Measurements from ENCODE around the gene STAT6. TPM values are rescaled to one million over a fixed set of nuclear protein-coding genes. Genes with fewer than 3 reads are reported as not detected.

The STAT6 gene
- polyA plus RNA-seq, 1 donor from 2014 or later: 130 TPM

DNA sequence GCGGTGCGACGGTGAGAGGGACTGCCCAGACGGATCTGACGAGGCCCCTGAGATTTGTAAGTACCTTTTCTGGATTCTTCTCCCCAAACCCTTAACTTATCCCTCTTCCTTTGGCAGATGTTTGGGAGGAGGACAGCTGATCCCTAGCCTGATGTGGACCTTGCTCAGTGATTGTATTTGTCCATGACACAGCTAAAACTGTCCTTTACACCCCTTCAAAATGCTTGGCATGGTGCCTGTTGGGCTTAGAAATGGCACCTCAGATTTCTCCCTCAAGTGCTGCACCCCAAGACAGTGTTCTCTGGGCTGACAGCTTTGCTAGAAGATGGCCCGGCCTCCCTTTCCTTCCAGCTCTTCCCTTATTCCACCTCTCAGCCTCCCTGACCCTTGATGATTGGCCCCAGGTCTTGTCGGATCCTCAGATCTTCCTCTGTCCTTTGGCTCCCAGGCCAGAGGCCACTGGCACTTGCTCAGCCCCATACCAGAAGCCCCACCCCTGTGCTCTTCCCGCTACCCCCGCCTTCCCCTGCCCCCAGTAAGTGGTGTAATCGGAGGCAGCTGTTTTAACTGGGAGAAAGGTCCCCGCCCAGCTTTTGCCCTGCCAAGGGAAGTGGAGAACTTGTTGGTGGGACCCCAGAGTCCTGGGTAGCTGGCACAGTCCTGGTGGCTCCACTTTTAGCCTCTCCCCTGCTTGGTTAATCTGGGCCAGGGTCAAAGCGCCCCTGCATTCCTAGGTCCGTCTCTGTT, 27.5 kb upstream of the STAT6 start:
- no peak overlapping the region for H3K4me3 Mint-ChIP-seq
- H3K4me1 Mint-ChIP-seq: no peaks in the 10 kb centered on the region
- no peaks in the 10 kb centered on the region for H3K9me3 Mint-ChIP-seq
- H3K27me3 Mint-ChIP-seq: no peaks in the 10 kb centered on the region
- no peaks in the 10 kb centered on the region for H3K36me3 Mint-ChIP-seq
- H3K27ac Mint-ChIP-seq: no peak overlapping the region

DNA sequence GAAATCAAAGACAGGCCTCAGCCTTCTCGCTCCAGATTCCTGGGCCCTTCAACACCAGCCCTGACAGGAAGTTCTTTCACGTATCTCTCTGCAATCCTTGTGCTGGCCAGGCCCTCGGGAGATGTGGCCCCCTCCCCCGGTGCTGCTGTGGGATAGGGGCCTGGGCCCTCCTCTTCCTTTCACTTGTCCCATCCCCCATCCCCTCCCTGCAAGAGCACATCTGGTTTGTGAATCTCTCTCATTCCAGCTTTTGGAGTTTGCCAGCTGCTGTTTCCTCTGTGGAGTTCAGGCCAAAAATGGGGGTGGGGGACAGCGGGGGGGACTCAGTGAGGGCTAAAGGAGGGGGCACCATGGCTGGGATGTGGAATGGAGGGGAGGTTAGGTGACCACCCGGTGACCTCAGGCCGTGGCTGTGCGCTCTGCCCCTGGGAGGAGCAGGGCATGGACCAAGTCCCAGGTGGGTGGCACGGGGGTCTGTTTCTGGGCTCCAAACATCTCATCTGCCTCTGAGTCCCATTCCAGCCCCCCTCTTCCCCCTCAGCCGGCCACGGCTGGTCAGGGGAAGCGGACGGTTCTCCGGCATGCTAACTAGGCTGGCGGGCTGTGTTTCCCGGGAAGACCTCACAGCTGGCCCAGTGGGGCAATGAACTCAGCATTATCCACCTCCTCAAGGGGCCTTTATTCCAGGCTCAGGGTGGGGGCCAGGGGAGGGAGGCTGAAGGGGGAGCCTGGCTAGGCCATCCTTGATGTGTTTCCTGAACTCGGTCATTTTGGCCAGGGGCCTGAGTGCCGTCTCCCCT, 24.6 kb upstream of the STAT6 start:
- Mint-ChIP-seq H3K9me3 (no peaks in the 10 kb centered on the region), H3K4me1 (no peaks in the 10 kb centered on the region), H3K27ac (peak overlapping the region in 1 of 3 donors; percentile 53), H3K36me3 (no peaks in the 10 kb centered on the region), H3K27me3 (no peaks in the 10 kb centered on the region), H3K4me3 (no peak overlapping the region)

DNA sequence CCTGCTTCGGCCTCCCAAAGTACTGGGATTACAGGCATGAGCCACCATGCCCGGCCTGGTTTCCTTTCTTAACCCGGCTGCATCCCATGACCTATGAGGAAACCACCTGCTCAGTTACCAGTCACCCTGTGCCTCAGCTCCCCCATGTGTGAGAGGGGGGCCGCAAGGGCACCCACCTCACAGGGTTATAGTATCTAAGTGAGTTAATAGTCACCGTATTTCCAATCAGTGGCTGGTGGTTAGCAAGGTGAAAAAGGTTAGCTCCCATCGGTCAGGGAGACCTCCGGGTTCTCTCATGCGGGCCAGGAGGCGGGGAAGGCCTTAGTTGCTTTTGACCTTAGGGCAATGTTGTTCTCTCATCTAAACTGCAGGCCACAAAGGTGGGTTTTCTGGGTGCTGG, 23.8 kb upstream of the STAT6 start:
- no peaks in the 10 kb centered on the region for H3K27me3 Mint-ChIP-seq
- H3K9me3 Mint-ChIP-seq: no peaks in the 10 kb centered on the region
- H3K36me3 Mint-ChIP-seq: no peaks in the 10 kb centered on the region
- no peak overlapping the region for H3K27ac Mint-ChIP-seq
- H3K4me3 Mint-ChIP-seq: no peak overlapping the region
- peaks cover 0 to under 1% (median 0%) of the 10 kb centered on the region in 3 donors for H3K4me1 Mint-ChIP-seq

DNA sequence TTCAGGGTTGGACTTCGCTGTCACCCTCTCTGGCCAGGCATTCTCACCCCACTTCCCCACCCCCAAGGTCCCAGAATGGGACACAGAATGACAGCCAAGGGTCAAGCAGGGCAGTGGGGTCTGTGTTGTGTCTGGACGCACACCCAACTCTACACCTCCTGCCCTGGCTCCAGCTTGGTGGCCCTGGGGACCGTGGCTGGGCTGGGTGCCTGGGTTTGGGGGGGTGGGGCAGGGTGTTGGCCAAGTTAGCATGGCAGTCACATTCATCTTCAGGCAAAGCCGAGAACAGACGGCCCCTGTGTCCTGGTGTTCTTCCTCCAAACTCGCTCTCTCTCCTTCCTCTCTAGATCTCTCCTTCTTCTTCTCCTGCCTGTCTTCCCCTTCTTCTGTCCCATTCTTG, 22.8 kb upstream of the STAT6 start:
- no peaks in the 10 kb centered on the region for H3K36me3 Mint-ChIP-seq

DNA sequence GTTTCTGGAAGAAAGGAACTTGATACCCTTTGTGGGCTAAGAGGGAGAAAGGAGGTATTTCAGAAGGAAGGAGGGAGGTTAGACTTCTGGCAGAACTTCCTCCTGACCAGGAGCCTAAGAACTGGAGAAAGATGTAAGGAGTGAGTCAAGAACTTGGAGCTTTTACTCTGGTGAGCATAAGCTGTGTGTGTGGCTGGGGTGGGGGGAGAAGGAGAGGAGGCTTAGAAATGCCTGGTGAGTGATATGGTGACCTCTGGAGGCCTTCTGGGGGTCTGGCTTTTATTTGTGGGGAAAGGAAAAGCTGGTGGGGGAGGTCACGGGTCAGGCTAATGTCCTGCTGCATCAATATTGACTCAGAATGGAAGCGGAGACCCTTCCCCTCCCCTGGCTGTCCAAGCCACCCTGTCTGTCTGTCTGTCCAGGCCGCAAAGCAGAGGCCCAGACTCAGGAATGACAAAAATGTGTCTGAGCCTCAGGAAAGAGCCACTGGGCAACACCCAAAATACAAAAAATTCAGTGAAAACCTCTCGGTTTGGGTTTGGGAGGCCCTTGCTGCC, 21.9 kb upstream of the STAT6 start:
- Mint-ChIP-seq H3K27me3 (peaks cover 3% of the 10 kb centered on the region), H3K27ac (no peak overlapping the region), H3K36me3 (no peaks in the 10 kb centered on the region), H3K4me1 (peaks cover 0 to 6% (median 0%) of the 10 kb centered on the region in 3 donors), H3K4me3 (no peak overlapping the region), H3K9me3 (no peaks in the 10 kb centered on the region)

More for the DNA sequence above, 22.8 kb upstream of the STAT6 start:
- Mint-ChIP-seq H3K4me1 (peaks cover 0 to 6% (median 0%) of the 10 kb centered on the region in 3 donors), H3K9me3 (no peaks in the 10 kb centered on the region), H3K27ac (no peak overlapping the region), H3K4me3 (no peak overlapping the region), H3K27me3 (peaks cover 3% of the 10 kb centered on the region)

DNA sequence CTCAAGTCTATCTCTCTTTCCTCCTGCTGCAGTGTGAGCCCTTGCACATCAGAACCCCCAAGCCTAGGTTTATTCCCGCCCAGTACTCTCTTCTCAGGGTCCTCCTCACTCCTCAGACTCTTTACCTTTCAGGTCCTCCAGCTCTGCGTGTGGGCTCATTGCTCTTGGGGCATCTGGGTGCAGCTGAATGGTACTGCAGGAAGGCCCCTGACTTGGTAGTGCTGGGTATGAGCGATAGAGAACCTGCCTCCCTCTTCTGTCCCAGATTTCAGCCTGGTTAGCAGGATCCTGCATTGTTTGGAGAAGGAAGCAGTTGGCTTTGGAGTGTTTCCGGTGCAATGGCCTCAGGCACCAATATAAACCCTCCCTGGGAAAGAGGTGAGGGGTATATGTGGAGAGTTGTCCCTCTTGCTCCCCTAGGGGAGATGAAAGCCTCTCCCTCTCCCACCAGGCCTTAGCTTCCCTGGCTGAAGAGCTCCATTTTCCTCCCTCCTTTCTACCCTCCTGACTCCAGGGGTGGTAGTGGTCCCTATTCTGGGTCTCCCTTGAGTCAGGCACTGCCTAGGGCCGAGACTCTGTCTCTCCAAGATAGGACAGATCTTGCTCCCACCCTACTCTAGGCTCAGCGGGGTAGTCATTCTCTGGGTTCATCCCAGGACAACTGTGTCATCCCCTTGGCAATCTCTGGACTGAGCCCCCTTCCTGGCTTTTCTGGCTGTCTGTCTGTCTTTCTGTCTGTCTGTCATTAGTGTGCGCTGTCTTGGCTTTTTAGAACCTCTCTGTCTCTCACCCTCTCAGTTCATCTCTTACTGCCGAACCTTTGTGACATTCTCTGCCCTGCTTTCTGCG, 21.0 kb upstream of the STAT6 start:
- no peak overlapping the region for H3K27ac Mint-ChIP-seq
- H3K4me3 Mint-ChIP-seq: peak overlapping the region in 1 of 4 donors; percentile 50
- peaks cover 2 to 10% (median 4%) of the 10 kb centered on the region in 3 donors for H3K4me1 Mint-ChIP-seq
- H3K9me3 Mint-ChIP-seq: no peaks in the 10 kb centered on the region
- peaks cover 4% of the 10 kb centered on the region for H3K27me3 Mint-ChIP-seq
- H3K36me3 Mint-ChIP-seq: no peaks in the 10 kb centered on the region

DNA sequence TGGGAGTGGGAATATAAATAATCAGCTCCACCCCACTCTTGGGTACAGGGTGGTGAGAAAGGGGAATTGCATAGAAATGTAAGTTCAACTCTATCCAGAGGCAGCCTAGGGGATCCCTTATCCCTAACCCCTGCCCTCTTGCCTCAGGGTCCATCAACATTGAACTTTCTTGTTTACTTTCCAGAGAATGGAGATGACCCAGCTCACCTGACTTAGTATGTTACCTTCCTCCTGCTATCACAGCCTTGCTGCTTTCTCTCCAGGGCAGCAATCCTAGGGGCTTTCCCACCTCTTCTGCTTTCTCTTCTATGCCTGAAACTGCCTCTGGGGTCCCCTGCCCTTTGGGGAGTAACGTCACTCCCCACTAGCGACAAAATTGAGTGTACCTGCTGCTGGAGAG, 19.8 kb upstream of the STAT6 start:
- Mint-ChIP-seq H3K27ac (peak overlapping the region in 2 of 3 donors; percentile 47 to 85), H3K27me3 (peaks cover 8% of the 10 kb centered on the region), H3K9me3 (no peaks in the 10 kb centered on the region), H3K36me3 (no peaks in the 10 kb centered on the region), H3K4me3 (peak overlapping the region in 2 of 4 donors; percentile 50 to 51), H3K4me1 (peaks cover 4 to 10% (median 6%) of the 10 kb centered on the region in 3 donors)

DNA sequence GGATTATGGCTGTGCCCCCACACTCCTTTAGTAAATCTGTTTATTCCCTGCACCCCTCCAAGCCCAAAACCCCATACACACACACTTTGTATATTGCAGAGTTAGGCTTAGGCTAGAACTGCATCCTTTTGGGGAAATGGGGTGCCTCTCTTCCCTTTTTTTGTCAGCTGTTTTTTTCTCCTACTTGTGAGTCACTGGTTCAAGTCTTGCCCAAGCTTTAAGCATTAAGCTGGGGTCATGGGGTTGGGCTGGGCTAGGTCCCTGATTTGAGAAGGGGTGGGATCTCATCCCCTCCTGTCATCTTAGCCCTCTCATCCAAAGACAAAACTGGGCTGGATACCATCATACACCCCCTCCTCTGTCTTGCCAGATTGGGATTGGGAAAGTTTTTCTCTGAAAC, 18.7 kb upstream of the STAT6 start:
- H3K4me3 Mint-ChIP-seq: peak overlapping the region; percentile 50 to 86 (median 68)
- peak overlapping the region in 2 of 3 donors; percentile 25 to 53 for H3K27ac Mint-ChIP-seq

DNA sequence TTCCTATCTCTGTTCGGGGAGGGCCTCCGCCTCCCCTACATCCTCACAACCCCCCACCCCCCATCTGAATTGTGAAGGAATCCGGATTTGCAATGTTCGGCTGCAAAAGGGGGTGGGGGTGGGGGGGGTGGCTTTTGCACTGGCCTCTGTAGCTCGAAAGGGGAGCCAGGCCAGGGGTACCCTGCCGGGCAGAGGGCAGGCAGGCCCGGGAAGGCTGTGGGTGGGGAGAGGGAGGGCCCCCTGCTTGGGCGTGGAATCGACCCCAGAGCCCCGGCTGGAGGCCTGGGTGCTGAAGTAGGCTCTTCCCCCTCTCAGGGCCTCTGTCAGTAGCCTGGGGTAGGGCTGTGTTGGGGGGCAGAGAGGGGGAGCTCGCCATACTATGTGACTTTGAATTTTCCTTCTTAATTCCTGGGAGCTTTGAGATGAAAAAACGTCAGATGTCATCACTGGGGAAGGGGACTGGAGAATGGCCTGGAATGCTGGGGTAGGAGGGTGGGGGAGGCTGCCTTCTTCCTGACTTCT, 18.2 kb upstream of the STAT6 start:
- H3K27me3 Mint-ChIP-seq: peaks cover 8% of the 10 kb centered on the region

More for the DNA sequence above, 18.7 kb upstream of the STAT6 start:
- Mint-ChIP-seq H3K27me3 (peaks cover 8% of the 10 kb centered on the region), H3K4me1 (peaks cover 4 to 10% (median 6%) of the 10 kb centered on the region in 3 donors), H3K36me3 (no peaks in the 10 kb centered on the region), H3K9me3 (no peaks in the 10 kb centered on the region)

DNA sequence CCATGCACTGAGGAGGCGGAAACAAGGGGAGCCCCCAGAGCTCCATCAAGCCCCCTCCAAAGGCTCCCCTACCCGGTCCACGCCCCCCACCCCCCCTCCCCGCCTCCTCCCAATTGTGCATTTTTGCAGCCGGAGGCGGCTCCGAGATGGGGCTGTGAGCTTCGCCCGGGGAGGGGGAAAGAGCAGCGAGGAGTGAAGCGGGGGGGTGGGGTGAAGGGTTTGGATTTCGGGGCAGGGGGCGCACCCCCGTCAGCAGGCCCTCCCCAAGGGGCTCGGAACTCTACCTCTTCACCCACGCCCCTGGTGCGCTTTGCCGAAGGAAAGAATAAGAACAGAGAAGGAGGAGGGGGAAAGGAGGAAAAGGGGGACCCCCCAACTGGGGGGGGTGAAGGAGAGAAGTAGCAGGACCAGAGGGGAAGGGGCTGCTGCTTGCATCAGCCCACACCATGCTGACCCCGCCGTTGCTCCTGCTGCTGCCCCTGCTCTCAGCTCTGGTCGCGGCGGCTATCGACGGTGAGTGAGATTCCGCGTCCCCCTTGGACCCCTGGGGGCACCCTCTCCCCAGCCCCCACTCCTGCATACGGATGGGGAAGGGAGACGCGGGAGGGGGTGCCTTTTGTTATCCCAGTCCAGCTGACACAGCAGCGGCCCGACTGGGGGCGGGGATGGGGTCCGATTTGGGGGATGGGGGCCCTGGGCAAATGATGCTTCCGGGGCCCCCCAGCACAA, 17.5 kb upstream of the STAT6 start:
- no peak overlapping the region for H3K27ac Mint-ChIP-seq
- H3K4me3 Mint-ChIP-seq: peak overlapping the region; percentile 57 to 96 (median 94)
- peaks cover 0 to under 1% (median 0%) of the 10 kb centered on the region in 3 donors for H3K9me3 Mint-ChIP-seq
- H3K4me1 Mint-ChIP-seq: peaks cover 10 to 12% (median 11%) of the 10 kb centered on the region in 3 donors
- H3K36me3 Mint-ChIP-seq: no peaks in the 10 kb centered on the region
- peaks cover 8% of the 10 kb centered on the region for H3K27me3 Mint-ChIP-seq

More for the DNA sequence above, 18.2 kb upstream of the STAT6 start:
- peak overlapping the region in 2 of 3 donors; percentile 25 to 53 for H3K27ac Mint-ChIP-seq
- H3K36me3 Mint-ChIP-seq: no peaks in the 10 kb centered on the region
- peak overlapping the region; percentile 50 to 86 (median 65) for H3K4me3 Mint-ChIP-seq
- peaks cover 6 to 10% (median 8%) of the 10 kb centered on the region in 3 donors for H3K4me1 Mint-ChIP-seq
- H3K9me3 Mint-ChIP-seq: no peaks in the 10 kb centered on the region

DNA sequence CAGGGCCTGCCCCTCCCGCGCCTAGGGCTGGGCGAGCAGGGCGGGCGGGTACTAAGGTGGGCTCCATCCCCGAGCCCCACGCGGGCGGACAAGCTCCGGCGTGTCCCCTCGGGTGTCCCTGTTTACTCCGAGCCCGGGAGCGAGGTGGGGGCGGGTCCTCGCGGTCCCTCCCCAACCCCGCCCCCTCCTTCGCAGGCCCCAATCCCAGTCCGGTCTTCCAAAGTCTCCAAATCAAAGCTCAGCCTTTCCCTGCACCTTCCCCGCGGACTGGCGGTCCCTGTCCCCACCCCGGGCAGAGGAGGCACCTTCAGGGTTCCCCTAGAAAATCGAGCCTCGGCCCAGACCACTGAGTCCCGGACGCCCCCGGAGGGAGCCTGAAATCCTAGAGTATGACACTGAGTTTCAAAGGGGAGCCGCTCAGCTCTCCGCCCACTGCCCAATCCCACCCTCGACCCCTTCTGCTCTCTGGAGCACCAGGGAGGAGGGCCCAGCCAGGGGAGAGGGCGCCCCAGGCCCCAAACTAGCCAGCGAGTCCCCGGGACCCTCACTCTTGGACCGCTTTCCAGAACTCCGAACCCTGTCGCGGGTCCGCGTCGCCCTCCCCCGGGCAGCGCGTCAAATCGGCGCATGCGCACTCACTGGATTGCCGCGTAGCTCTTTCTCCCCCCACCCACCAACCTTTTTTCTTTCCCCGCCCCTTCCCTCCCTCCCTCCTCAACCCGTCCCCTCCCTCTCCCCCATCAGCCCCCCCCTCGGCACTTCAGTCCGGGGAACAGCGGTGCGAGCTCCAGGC, 16.8 kb upstream of the STAT6 start, which contains the start of gene LRP1:
Gene LRP1, plus strand, starts transcription at position 758 of the 793 bp plus-strand sequence. CDS start 482 bp downstream, outside the sequence.
- H3K4me1 Mint-ChIP-seq: peaks cover 10 to 12% (median 11%) of the 10 kb centered on the region in 3 donors
- peaks cover 8% of the 10 kb centered on the region for H3K27me3 Mint-ChIP-seq

DNA sequence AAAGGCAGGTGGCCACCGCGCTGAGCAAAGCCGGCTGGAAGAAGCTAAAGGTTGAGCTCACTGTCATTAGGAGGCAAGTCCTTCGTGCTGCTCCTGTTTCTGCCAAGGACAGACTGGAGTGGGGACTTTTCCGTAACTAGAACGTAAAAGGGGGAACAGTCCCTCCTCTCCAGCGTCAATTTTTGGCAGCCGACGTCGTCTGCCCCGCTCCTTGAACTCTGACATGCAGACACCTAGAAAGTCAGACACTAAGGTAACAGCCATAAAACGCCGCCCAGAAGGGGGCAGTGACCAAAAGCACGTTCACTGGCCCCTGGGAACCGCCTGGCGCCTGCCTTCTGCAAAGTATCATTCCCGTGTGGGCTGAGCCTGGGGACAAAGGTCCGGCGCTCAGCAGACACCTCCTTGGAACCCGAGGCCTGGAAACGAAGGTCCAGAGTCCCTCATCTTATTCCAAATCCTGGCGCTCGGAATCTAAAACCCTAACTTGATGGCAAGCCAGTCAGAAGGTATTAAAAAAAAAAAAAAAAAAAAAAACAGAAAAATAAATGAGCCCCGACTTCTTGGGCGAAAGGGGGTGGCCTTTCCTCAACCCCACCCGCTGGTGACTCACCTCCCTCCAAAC, 16.1 kb upstream of the STAT6 start:
- Mint-ChIP-seq H3K27me3 (peaks cover 8% of the 10 kb centered on the region), H3K9me3 (peaks cover 0 to 1% (median 0%) of the 10 kb centered on the region in 3 donors), H3K27ac (peak overlapping the region in 2 of 3 donors; percentile 54 to 55), H3K4me1 (peaks cover 10 to 12% (median 11%) of the 10 kb centered on the region in 3 donors), H3K4me3 (peak overlapping the region; percentile 86 to 95 (median 94)), H3K36me3 (no peaks in the 10 kb centered on the region)

More for the DNA sequence above, 16.8 kb upstream of the STAT6 start, which contains the start of gene LRP1:
- Mint-ChIP-seq H3K36me3 (no peaks in the 10 kb centered on the region), H3K4me3 (peak within 1 kb of the TSS; percentile 86 to 96 (median 94)), H3K27ac (peak within 1 kb of the TSS in 2 of 3 donors; percentile 32 to 54), H3K9me3 (peaks cover 0 to 1% (median 0%) of the 10 kb centered on the region in 3 donors)

Measured in IgD-negative memory B cell (primary cell).